OCI-LY1 (cell line): Measurements from ENCODE around the gene MRPL42.

Source experiments
- CTCF ChIP-seq: fragments of 200-600 bp; sonication (generic), shearing (Covaris generic); IDR thresholded peaks from 2 replicates; pipeline ENCODE4 v1.5.1; 2017; ENCODE audit warnings: mild to moderate bottlenecking, antibody characterized with exemption, low read length, moderate library complexity, mixed read lengths
- EZH2 ChIP-seq: fragments of 200-600 bp; sonication (generic), shearing (Covaris generic); IDR thresholded peaks from 2 replicates; pipeline ENCODE4 v1.8.0; 2017; ENCODE audit warnings: borderline replicate concordance, mixed run types, mild to moderate bottlenecking, antibody characterized with exemption, low read length, moderate library complexity, mixed read lengths

GRCh38 chr12:93448796-93449195, 18.5 kb upstream of the MRPL42 start:
- TF ChIP-seq CTCF (no peak), EZH2 (no peak)
